DND-41 (cell line): ENCODE results near the gene HPCAL1.

Experiments
- ATAC-seq: fragments of 200-7000 bp; cut with Tn5 transposase; 3 replicates; pipeline ENCODE4 v1.9.1; 2021; ENCODE audit warnings: low read depth; ENCODE audit not compliant: insufficient read depth
- DNase-seq: peaks from one replicate; pipeline ENCODE4 v3.0.0-alpha.2; 2020
- H2AFZ ChIP-seq: 2 replicates; pipeline ENCODE4 v1.6.0; 2012; ENCODE audit warnings: low read depth, low read length
- H3K27ac ChIP-seq: 2 replicates; pipeline ENCODE4 v1.5.1; 2012; ENCODE audit warnings: low read length, inconsistent platforms
- H3K27me3 ChIP-seq: fragments of 200-600 bp; sonication (generic); 2 replicates; pipeline ENCODE4 v1.6.0; 2012; ENCODE audit warnings: low read length, mild to moderate bottlenecking, inconsistent platforms; ENCODE audit not compliant: insufficient read depth, poor library complexity
- H3K36me3 ChIP-seq: 2 replicates; pipeline ENCODE4 v1.5.1; 2012; ENCODE audit warnings: low read length, inconsistent platforms; ENCODE audit not compliant: insufficient read depth
- H3K4me1 ChIP-seq: 2 replicates; pipeline ENCODE4 v1.5.1; 2012; ENCODE audit warnings: mild to moderate bottlenecking, low read length; ENCODE audit not compliant: insufficient read depth
- H3K4me2 ChIP-seq: 2 replicates; pipeline ENCODE4 v1.6.0; 2012; ENCODE audit warnings: mild to moderate bottlenecking, moderate library complexity, low read length, inconsistent platforms; ENCODE audit not compliant: insufficient read depth
- H3K4me3 ChIP-seq, 2 experiments: fragments of 200-600 bp in 1 of 2; shearing (Covaris generic) in 1 of 2; 2 replicates each; pipeline ENCODE4 v1.5.1; 2012 to 2016; ENCODE audit warnings: inconsistent platforms in 2 of 2, low read length in 2 of 2, mild to moderate bottlenecking in 2 of 2, low read depth in 1 of 2, moderate library complexity in 1 of 2
- H3K79me2 ChIP-seq: 2 replicates; pipeline ENCODE4 v1.6.0; 2012; ENCODE audit warnings: low read length, inconsistent platforms; ENCODE audit not compliant: insufficient read depth
- H3K9ac ChIP-seq: 2 replicates; pipeline ENCODE4 v1.6.0; 2012; ENCODE audit warnings: low read depth, mild to moderate bottlenecking, inconsistent platforms, low read length, moderate library complexity
- H3K9me3 ChIP-seq: 2 replicates; pipeline ENCODE4 v1.5.1; 2012; ENCODE audit warnings: low read length, moderate library complexity, mild to moderate bottlenecking, inconsistent platforms; ENCODE audit not compliant: insufficient read depth, severe bottlenecking
- H4K20me1 ChIP-seq: 2 replicates; pipeline ENCODE4 v1.6.0; 2012; ENCODE audit warnings: low read length; ENCODE audit not compliant: insufficient read depth
- CTCF ChIP-seq: IDR thresholded peaks from 2 replicates; pipeline ENCODE4 v1.5.1; 2012; ENCODE audit warnings: borderline replicate concordance, low read length, moderate library complexity, mild to moderate bottlenecking; ENCODE audit not compliant: poor library complexity, severe bottlenecking; ENCODE audit errors: extremely low read depth
- EZH2 ChIP-seq: IDR thresholded peaks from 3 replicates; pipeline ENCODE4 v1.6.1; 2012; ENCODE audit warnings: borderline replicate concordance, low read depth, mild to moderate bottlenecking, moderate library complexity, low read length, inconsistent platforms; ENCODE audit not compliant: severe bottlenecking

Gene HPCAL1

GRCh38 chr2:10433947-10434885 is 131.5 kb downstream of the HPCAL1 start:
- no peak overlapping the region for H3K9ac ChIP-seq
- 0 out of 2 replicates have a peak overlapping the region, but pooled peaks have one; percentile 50 for H3K4me2 ChIP-seq
- no peak overlapping the region for H3K4me3 ChIP-seq

GRCh38 chr2:10434886-10435819 is 132.4 kb downstream of the HPCAL1 start:
- Histone ChIP-seq H3K4me2 (peak overlapping the region; percentile 50; the same call in 1 of the 2 replicates), H3K27ac (no peak overlapping the region), H2AFZ (peak overlapping the region; percentile 50; the same call in 1 of the 2 replicates), H3K4me3 (no peak overlapping the region), H3K4me1 (peaks cover 3% of the 10 kb centered on the region; the same call in 1 of the 2 replicates), H3K36me3 (peaks cover 16% of the 10 kb centered on the region), H3K79me2 (no peaks in the 10 kb centered on the region), H3K9ac (no peak overlapping the region), H3K9me3 (no peaks in the 10 kb centered on the region), H3K27me3 (no peaks in the 10 kb centered on the region), H4K20me1 (peaks cover 5% of the 10 kb centered on the region)
- peak; percentile 73 for DNase-seq
- TF ChIP-seq EZH2: no peak
- peak; percentile 95 for TF ChIP-seq CTCF
- ATAC-seq: peak; percentile 85

More at GRCh38 chr2:10433947-10434885, 131.5 kb downstream of the HPCAL1 start:
- ATAC-seq (no peak; the same call in 2 of the 3 replicates), DNase-seq (no peak)
- Histone ChIP-seq H3K27ac (no peak overlapping the region), H3K9me3 (no peaks in the 10 kb centered on the region), H2AFZ (no peak overlapping the region), H3K27me3 (no peaks in the 10 kb centered on the region), H3K36me3 (peaks cover 7% of the 10 kb centered on the region; the same call in 1 of the 2 replicates), H4K20me1 (no peaks in the 10 kb centered on the region; the same call in 1 of the 2 replicates), H3K4me1 (peaks cover 3% of the 10 kb centered on the region; the same call in 1 of the 2 replicates), H3K79me2 (no peaks in the 10 kb centered on the region)
- TF ChIP-seq CTCF (no peak), EZH2 (no peak)

GRCh38 chr2:10435820-10436204 is 133.1 kb downstream of the HPCAL1 start:
- DNase-seq: no peak
- ATAC-seq: no peak
- Histone ChIP-seq H3K9me3 (no peaks in the 10 kb centered on the region), H3K27ac (no peak overlapping the region), H4K20me1 (peaks cover 10% of the 10 kb centered on the region), H3K4me3 (no peak overlapping the region), H2AFZ (no peak overlapping the region), H3K4me1 (peaks cover 3% of the 10 kb centered on the region; the same call in 1 of the 2 replicates), H3K27me3 (no peaks in the 10 kb centered on the region), H3K36me3 (peaks cover 23% of the 10 kb centered on the region), H3K4me2 (no peak overlapping the region), H3K9ac (no peak overlapping the region), H3K79me2 (no peaks in the 10 kb centered on the region)
- TF ChIP-seq CTCF (no peak), EZH2 (no peak)
